ENCODE data around the gene LRRC32.

The LRRC32 gene

GRCh38 chr11:76677458-76677765 lies 6.9 kb upstream of the LRRC32 start:
- no peak for DNase-seq

GRCh38 chr11:76676636-76677457 lies 6.3 kb upstream of the LRRC32 start:
- no peak for DNase-seq

DNA sequence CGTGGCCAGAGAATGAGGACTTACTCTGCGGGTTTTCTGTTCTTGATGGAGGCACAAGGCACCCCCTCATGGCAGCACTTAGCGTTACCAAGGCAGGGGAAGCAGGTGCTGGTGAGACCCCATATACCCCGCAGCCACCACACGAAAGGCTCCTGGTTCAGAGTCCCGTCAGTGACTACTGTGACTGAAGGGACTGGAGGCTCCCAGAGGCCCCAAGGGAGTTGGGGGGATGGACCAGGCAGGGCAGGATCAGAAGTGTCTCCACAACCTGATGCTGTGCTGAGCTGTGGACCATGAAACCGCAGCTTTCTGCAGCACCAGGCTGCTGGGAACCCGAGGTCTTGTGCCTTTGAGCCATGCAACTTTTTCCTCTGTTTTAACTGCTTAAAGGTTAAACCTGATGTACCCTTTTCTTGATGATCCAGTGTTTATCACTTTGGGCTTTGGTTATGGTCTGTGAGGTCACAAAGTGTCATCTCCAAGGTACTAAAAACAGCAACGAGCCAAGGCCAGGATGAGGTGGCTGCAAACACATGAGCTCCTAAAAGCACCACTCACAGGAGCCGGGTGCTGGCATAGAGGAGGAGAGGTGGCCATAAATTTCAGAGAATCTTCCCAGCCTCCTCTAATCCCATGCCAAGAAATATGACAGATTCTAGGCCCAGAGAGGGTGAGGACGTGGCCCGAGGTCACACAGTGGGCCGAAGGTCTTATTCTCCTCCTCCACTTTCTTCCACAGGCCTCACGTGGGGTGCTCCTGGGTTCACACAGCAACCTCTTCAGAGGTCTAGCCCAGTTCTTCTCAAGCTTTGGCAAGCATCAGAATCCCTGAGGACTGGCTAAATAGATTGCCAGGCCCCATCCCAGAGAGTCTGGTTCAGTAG lies 4.2 kb upstream of the LRRC32 start:
- DNase-seq, result no peak

DNA sequence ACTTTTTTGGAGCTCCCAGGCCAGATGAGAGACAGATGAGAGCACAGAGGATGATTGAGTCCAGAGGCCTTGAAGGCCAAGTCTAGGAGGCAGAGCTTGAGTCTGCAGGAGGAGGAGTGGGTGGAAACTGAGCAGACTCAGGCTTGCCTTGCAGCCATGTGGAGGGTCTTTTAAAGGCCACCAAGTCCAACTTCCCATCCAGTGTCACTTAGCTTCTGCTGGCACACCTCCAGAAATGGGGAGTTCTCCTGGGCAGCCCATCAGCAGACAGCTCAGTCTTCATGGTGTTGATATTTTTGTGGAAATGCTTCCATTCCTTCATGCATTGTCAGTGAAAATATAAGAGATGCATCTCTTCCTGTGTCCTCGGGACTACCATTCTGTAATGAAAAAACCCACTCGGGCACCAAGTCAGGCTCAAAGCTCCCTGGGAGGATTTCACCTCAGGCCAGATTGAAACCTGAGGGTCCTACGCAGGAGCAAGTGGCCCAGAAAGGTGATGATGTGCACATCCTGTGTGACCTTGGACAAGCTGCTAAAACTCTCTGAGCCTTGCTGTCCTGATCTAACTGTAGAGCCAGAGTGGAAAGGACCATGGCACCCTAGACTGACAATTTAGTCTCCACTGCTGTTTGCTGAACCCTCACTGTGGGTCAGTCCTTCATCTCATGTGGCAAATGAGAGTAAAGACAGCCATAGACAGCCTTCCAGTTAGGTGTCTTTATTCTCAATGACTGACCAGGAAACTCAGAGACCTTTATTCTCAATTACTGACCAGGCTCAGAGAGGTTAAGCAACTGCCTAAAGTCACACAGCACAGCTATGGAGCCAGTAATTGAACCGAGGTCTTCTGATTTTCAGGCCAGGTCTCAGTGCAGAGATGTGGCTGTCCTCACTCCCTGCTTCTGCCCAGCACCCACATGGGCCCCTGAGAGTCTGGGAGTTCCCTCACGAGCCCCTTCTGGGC lies 2.9 kb upstream of the LRRC32 start:
- no peak for DNase-seq

DNA sequence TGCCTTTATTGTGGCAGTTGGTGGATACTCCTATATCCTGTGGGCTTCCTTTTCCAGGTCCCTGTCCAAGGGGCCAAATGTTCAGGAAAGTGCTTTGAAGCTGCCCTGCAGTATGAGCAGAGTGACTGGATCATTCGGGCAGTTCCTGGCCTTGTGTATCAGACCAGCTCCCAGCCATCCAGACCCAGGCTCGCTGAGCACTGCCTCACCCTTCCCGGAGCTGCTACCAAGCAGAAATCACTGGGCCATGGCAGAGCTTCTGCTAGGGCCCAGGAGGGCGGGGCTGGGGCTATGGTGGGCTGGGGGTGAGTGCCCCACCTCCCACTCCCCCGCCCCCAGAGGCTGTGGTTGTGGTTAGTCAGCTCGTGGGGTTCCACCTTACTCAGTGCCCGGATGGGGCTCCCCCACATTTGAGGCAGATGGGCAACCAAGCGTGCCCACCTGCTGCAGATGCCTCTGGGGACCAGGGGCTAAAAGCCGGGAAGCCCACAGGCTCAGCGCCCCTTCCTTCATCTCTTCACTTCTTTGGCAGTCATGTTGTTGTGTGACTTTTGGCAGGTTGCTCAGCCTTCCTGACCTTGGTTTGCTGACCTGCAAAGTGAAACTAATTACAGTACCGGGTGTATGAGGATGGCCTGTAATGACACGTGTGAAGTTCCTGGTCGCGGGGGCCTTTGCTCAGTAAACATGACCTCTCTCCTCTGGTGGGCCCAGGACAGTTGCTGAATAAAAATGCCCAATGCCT lies 2.1 kb upstream of the LRRC32 start:
- DNase-seq, result no peak

DNA sequence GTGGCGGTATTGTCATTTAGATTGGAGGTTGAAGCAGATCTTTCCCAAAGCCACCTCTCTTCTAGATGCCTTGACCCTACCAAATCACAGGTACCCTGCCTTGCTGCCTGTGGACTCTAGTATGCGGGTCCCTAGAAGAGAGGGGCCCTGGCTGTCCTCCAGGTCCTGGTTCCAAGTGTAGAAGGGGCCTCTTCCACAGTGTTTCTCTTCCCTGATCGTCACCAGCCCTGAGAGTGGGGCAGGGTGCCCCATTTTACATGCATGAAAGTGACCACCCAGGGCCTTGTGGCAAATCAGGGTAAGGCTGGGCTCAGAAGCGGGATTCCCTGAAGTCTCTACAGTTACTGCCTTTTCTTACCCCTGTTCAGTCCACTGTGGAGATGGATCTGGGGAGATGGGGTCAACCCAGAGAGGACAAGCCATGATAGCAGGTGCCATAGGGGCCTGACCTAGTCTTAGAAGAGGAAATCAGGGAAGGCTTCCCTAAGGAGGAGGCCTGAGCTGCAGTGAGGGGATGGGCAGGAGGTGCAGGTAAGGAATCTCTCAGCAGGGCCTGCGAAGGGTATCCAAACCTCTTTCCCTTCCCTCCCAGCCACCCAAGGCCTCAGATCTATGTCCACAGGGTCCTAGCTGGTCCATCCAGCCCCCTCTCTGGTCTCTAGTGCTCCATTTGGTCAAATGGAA lies 1.2 kb upstream of the LRRC32 start:
- DNase-seq, result no peak

- no peak for DNase-seq
These were observed 668 bp upstream of the LRRC32 start for GRCh38 chr11:76671237-76671592.

DNA sequence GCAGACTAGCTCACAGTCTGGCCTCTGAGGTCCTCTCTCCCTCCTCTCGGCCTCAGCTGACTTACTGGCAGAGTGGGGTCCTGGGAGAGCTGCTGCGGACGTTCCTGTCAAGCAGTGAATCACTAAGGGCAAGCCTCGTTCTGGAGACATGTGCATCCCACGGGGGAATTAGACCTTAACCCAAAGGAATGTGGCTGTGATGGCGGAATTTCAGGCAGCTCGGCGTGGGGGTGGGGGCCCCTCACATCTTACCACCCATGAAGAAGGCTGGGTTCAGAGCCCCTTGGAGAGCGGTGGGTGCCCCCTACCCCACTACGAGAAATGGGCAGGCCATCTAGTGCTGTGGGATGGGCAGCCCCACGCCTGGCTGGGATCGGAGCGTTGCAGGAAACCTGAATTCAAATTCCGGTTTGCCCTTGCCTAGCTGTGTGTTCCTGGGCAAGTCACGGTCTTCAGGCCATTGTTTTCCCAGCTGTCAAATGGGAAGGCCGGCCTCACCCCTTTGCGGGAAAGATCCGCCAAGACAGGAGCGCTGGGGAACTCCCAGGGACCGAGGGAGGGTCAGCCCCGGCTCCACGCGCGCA lies 554 bp downstream of the LRRC32 start:
- DNase-seq, result peak; percentile 64

GRCh38 chr11:76668362-76669155 lies 2.0 kb downstream of the LRRC32 start:
- DNase-seq, result no peak

GRCh38 chr11:76667856-76668255 lies 2.7 kb downstream of the LRRC32 start:
- DNase-seq, result no peak

DNA sequence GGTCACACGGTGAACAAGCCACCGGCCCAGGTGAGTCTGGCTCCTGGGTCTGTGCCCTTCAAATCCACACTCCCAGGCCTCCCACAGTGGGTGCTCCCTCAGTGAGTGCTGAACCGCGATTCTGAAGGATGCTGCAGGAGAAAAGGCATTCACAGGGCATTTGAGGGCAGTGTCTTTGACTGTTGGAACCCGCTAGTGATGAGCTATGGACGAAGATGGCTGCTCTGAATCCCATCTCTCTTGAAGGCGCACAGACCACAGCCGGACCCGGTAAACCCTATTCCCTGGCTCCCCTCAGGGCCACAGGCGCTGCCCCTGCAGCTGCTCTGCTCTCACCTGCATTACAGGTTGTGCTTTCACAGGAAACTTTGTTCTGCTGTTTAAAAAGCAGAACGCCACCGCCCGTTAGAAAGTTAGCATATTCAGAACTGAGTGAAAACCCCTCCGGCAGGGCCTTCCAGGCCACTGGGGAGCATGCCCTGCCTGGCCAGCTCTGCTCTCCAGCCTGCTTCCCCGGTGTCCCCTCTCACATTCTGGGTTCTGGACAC lies 3.2 kb downstream of the LRRC32 start:
- DNase-seq, result no peak

- no peak for DNase-seq
These were observed 3.7 kb downstream of the LRRC32 start for GRCh38 chr11:76666830-76667229.

GRCh38 chr11:76666408-76666807 lies 4.1 kb downstream of the LRRC32 start:
- no peak for DNase-seq

DNA sequence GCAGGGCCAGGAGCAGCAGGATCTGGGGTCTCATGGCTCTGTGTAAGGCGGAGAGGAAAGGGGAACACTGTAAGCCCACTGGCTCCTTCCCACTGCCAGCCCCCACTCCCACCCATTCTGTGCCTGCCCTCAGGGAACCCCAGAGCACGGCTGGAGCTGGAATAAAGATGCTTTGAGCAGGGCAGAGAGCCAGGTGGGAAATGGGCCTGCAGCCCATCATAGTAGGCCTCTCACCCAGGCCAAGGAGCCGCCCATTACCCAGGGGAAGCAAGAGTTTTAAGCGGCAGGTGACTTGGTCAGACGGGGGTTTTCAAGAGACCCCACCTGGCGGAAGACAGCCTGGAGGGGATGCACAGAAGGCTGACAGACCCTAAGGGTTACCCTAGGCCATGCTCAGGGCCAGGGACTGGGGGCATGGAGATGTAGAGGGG lies 4.6 kb downstream of the LRRC32 start:
- no peak for DNase-seq

DNA sequence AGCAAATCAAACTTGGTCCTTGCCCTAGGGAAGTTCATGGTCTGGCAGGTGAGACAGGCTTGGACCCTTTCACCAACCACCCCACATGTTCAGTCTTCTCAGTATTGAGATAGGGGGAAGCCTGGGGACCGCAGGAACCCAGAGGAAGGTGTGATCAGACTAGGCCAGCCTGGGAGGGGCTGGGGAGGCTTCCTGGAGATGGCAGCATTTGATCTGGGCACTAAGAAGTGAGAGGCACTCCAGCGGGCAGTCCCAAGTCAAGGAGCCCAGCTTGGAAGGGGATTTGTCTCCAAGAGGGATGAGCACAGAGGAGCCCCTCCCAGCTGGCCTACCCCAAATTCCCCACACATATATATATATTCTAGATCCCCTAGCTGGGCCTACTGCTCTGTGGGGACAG lies 5.4 kb downstream of the LRRC32 start:
- DNase-seq, result no peak

- no peak for DNase-seq
These were observed 5.9 kb downstream of the LRRC32 start for GRCh38 chr11:76664578-76665061.

- DNase-seq, result no peak
These were observed 6.6 kb downstream of the LRRC32 start for GRCh38 chr11:76663912-76664440.

GRCh38 chr11:76663486-76663810 lies 7.1 kb downstream of the LRRC32 start:
- DNase-seq, result no peak

DNA sequence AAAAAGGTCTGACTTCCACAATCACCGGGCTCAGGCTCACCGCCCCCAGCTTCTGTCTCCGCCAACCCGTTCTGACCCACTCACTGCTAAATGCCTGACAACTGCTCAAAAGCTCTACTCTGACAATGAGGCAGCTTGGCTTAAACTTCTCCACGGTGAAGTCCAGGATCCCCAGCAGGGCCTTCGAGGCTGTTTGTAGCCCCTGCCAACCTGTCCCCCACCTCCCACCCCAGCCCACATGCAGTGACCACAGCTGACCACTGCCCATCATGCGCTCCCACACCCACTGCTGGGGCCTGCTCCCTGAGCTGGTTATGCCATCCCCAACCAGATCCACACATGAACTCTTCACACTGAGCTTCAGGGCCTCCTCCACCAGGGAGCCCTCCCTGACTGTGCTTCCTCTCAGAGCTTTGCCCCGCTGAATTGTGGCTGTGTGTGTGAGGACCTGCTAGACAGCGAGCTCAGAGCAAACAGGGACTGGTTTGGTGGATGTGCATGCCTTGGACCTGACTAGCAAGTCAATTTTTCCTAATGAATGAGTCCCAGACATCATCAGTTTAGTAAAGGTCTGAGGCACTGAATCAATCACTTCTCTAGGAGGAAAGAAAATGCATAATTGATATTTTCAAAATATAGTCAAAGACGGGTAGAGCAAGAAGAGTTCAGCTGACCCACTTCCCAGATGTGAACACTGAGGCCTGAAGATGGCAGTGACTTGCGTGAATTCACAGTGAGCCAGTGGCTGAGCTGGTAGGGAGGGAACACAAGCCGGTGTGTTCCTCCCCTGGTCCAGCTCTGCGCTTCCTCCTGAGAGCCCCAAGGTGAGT lies 7.7 kb downstream of the LRRC32 start:
- no peak for DNase-seq
